Left ventricle myocardium inferior (tissue), 1 donor: ENCODE measurements around the gene SEPTIN12. TPM values are rescaled to one million over a fixed set of nuclear protein-coding genes. Genes with fewer than 3 reads are reported as not detected.

Experiments
- DNase-seq: peaks from one replicate; pipeline ENCODE4 v3.0.0-alpha.2; 2020
- H3K27ac ChIP-seq: fragments of 200-600 bp; replicated peaks from 2 replicates; pipeline ENCODE4 v1.8.0; 2021
- H3K27me3 ChIP-seq: fragments of 200-600 bp; 2 replicates; pipeline ENCODE4 v1.8.0; 2021; ENCODE audit warnings: low read depth
- H3K36me3 ChIP-seq: fragments of 200-600 bp; 2 replicates; pipeline ENCODE4 v1.8.0; 2021
- H3K4me1 ChIP-seq: fragments of 200-600 bp; 2 replicates; pipeline ENCODE4 v1.8.0; 2021
- H3K4me3 ChIP-seq: fragments of 200-600 bp; 2 replicates; pipeline ENCODE4 v1.8.0; 2021; ENCODE audit warnings: mild to moderate bottlenecking, moderate library complexity
- H3K9me3 ChIP-seq: fragments of 200-600 bp; replicated peaks from 2 replicates; pipeline ENCODE4 v1.8.0; 2021
- intact Hi-C: fragments of 100-400 bp; cut with micrococcal nuclease; formaldehyde crosslinking; loops from one replicate; pipeline ENCODE4 v1.11.0; 2022
- total RNA-seq: library from RNA; stranded (reverse); fragmentation: NEBNext Ultra II Directional; extraction: Animal tissue kit (Norgen Biotek cat#: 25700); gene quantifications from one replicate; pipeline ENCODE4 v1.2.1, GENCODE V29; 2021
- TF ChIP-seq, protein P1 (sequence below): fragments of 200-600 bp; IDR thresholded peaks from 2 replicates; pipeline ENCODE4 v1.8.0; 2021; ENCODE audit warnings: antibody characterized with exemption, mild to moderate bottlenecking, borderline replicate concordance
- donor health status: DM: no; HTN: yes; CAD: no; lungs with severe emphysema.

Gene SEPTIN12
- total RNA-seq, 1 donor from 2014 or later, result not detected

DNA sequence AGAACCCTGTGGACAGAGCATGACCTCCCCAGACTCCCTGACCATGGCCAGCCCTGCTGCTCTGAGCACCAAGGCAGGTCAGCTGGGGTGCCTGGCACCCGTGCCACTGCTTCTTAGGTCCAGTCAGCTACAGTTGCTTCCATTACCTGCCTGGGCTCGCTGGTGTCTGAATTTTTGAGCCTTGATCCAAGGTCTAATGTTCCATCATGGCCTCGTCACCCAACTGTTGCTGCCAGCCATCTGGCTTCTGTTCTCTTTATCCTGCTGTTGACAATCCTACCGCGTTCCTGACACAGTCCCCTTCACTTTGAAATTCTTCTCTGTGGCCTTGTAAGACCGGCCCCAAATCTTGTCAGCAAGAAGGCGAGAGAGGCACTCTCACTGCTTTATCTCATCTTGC is 42.3 kb upstream of the SEPTIN12 start:
- DNase-seq, result no peak
- TF ChIP-seq, protein P1, sequence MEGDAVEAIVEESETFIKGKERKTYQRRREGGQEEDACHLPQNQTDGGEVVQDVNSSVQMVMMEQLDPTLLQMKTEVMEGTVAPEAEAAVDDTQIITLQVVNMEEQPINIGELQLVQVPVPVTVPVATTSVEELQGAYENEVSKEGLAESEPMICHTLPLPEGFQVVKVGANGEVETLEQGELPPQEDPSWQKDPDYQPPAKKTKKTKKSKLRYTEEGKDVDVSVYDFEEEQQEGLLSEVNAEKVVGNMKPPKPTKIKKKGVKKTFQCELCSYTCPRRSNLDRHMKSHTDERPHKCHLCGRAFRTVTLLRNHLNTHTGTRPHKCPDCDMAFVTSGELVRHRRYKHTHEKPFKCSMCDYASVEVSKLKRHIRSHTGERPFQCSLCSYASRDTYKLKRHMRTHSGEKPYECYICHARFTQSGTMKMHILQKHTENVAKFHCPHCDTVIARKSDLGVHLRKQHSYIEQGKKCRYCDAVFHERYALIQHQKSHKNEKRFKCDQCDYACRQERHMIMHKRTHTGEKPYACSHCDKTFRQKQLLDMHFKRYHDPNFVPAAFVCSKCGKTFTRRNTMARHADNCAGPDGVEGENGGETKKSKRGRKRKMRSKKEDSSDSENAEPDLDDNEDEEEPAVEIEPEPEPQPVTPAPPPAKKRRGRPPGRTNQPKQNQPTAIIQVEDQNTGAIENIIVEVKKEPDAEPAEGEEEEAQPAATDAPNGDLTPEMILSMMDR, result no peak
- no peaks in the 10 kb centered on the region for H3K27me3 ChIP-seq
- H3K27ac ChIP-seq, result peak overlapping the region; percentile 93
- H3K36me3 ChIP-seq, result peaks cover 91% of the 10 kb centered on the region
- H3K9me3 ChIP-seq, result no peaks in the 10 kb centered on the region
- H3K4me1 ChIP-seq, result peaks cover 86% of the 10 kb centered on the region
- no peak overlapping the region for H3K4me3 ChIP-seq
- intact Hi-C loops, result no loop called here

DNA sequence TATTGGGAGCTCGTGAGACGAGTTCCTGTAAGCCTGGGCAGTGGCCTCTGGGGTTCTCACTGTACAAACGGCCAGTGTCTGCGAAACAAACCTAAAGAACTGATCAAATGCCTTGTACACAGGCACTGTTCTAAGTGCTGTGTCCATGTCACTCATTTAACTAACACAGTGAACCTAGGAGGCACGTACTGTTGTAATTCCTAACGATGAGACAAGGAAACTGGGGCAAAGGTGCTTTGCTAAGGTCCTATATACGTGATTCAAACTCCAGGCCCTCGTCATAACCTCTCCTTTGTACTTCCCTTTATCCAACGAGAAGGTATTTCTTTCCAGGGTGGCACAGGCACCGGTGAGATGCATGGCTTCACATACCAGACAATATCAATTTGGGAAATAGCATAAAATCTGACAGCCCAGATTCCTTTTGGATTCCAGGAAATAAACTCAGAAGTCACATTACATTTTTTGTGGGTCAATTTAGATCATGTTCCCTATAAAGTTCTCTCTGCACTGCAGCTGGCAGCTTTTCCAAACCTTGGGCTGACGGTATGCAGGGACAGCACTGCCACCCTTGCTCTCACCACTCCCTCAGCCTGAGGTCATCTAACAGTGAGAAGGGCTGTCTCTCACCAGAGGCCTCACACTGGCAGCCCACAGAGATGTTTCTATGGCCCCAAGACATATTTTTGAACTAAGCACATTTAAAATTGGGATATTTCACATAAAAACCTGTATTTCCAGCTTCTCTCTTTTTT is 40.6 kb upstream of the SEPTIN12 start:
- peak; percentile 55 for DNase-seq
- intact Hi-C loops, result no loop called here
- Histone ChIP-seq H3K36me3 (peaks cover 92% of the 10 kb centered on the region), H3K4me1 (peaks cover 91% of the 10 kb centered on the region), H3K4me3 (no peak overlapping the region), H3K9me3 (no peaks in the 10 kb centered on the region), H3K27ac (peak overlapping the region; percentile 93), H3K27me3 (no peaks in the 10 kb centered on the region)
- TF ChIP-seq, protein P1, result no peak

DNA sequence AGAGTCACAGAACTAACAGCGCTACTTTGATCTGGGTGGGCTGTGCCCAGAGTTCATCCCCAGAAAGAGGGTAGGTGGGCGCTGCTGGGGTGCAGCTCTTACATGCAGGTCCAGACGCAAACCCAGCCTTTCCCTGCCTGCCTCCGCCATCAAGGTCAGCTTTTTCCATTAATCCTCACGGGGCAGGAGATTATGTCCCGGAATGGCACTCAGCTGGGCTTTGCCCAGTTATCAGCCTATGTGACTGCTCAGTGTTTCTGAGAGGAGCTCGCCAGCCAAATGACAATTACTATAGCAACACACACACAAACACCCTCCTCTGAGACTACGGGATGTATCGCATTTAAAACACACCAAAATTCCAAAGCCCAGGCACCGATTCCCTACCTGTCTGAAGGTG is 38.8 kb upstream of the SEPTIN12 start:
- Histone ChIP-seq H3K9me3 (no peaks in the 10 kb centered on the region), H3K27me3 (no peaks in the 10 kb centered on the region), H3K36me3 (peaks cover 92% of the 10 kb centered on the region), H3K4me3 (no peak overlapping the region), H3K27ac (peak overlapping the region; percentile 93), H3K4me1 (peaks cover 87% of the 10 kb centered on the region)
- TF ChIP-seq, protein P1, result no peak
- peak; percentile 50 for DNase-seq
- intact Hi-C loops, result no loop called here

DNA sequence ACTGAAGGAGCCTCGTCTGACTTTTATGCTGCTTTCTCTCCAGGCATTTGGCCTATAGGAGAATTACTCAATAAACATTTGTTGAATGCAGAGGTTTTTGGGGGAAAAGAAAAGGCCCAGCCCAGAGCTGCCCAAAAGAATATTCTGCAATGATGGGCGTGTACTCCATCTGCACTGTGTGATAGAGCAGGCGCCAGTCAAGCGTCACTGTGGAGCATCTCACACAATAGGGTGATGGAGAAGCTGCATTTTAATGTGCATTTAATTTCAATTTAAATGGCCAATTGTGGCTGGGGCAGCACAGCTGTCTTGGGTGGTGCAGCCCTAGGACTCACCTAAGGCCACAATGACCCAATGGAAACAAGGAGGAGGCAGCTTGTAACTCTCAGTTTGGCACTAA is 38.4 kb upstream of the SEPTIN12 start:
- peak overlapping the region; percentile 93 for H3K27ac ChIP-seq
- peaks cover 92% of the 10 kb centered on the region for H3K36me3 ChIP-seq
- intact Hi-C loops, result no loop called here

DNA sequence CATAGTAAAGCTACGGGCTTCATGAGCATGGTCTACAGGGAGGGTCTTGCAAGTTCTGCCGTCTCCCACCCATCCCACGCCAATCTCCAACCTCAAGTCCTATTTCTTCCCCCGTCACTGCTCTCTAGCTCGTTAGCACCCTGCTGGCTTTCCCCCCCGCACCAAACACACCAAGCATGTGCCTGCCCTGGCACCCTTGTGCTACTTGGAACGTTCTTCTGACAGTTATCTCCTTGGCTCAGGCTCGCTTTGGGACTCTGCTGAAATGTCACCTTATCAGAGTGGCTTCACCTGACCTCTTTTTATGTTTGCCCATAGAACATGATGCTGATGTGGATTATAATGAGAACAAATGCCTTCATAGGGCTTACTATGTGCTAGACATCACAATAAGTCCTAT is 37.1 kb upstream of the SEPTIN12 start:
- peaks cover 87% of the 10 kb centered on the region for H3K4me1 ChIP-seq
- H3K27ac ChIP-seq, result peak overlapping the region; percentile 93
- H3K9me3 ChIP-seq, result no peaks in the 10 kb centered on the region
- peak; percentile 60 for DNase-seq
- H3K36me3 ChIP-seq, result peaks cover 92% of the 10 kb centered on the region
- intact Hi-C loops, result no loop called here
- no peak overlapping the region for H3K4me3 ChIP-seq
- no peaks in the 10 kb centered on the region for H3K27me3 ChIP-seq
- TF ChIP-seq, protein P1, result no peak

More for the DNA sequence above, 38.4 kb upstream of the SEPTIN12 start:
- DNase-seq, result no peak
- TF ChIP-seq, protein P1, result no peak
- Histone ChIP-seq H3K27me3 (no peaks in the 10 kb centered on the region), H3K4me3 (no peak overlapping the region), H3K4me1 (peaks cover 87% of the 10 kb centered on the region), H3K9me3 (no peaks in the 10 kb centered on the region)
